B cell (primary cell): Measurements from ENCODE around the gene B4GALNT3.

Source experiments
- EZH2 ChIP-seq: IDR thresholded peaks from 2 replicates; pipeline ENCODE4 v1.6.1; 2012; ENCODE audit warnings: borderline replicate concordance, low read depth, mild to moderate bottlenecking, moderate library complexity, low read length; ENCODE audit not compliant: insufficient read depth, poor library complexity, severe bottlenecking
- TF ChIP-seq, protein P1 (sequence below): fragments of 200-600 bp; IDR thresholded peaks from one replicate; pipeline ENCODE4 v1.8.0; 2022; ENCODE audit warnings: antibody characterized with exemption, mild to moderate bottlenecking

DNA sequence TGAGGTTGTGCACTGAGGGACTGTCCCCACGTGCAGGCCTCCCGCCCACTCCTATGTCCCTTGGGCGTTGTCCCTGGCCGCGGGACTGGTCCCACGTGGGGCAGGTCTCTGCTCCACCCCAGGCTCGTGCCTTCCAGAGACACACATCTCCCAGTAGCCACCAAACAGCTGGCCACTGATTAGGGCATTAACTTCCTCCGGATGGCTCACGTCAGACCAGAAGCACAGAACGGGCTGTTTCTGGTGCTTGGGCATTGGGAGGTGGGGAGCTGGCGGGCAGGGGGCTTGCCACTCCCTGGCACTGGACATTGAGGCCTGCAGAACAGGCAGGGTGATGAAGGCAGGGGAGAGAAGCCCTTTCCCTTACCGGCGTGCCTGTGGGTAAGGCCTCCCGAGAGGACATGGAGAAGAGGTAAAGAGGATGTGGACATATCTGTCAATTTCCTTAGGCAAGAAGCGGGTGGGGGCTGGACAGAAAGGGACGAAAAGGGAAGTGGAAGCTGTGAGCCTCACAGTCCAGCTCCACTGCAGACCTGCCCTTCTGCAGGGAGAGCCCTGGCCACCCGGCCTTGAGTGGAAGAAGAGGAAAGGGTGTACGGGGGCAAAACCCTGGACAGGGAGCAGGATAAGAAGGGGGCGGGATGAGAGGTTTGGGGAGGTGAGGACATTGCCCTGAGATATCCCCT, 102.3 kb downstream of the B4GALNT3 start:
- TF ChIP-seq, protein P1, sequence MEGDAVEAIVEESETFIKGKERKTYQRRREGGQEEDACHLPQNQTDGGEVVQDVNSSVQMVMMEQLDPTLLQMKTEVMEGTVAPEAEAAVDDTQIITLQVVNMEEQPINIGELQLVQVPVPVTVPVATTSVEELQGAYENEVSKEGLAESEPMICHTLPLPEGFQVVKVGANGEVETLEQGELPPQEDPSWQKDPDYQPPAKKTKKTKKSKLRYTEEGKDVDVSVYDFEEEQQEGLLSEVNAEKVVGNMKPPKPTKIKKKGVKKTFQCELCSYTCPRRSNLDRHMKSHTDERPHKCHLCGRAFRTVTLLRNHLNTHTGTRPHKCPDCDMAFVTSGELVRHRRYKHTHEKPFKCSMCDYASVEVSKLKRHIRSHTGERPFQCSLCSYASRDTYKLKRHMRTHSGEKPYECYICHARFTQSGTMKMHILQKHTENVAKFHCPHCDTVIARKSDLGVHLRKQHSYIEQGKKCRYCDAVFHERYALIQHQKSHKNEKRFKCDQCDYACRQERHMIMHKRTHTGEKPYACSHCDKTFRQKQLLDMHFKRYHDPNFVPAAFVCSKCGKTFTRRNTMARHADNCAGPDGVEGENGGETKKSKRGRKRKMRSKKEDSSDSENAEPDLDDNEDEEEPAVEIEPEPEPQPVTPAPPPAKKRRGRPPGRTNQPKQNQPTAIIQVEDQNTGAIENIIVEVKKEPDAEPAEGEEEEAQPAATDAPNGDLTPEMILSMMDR, result no peak
- no peak for TF ChIP-seq EZH2
